Stimulated activated CD8-positive, alpha-beta memory T cell treated with anti-CD3 and anti-CD28 coated beads, Interleukin-7, amount 100 ng/mL, for 48 hours (primary cell): ENCODE measurements around the gene TTYH3.
A peak's percentile ranks its signal among the peaks of the same experiment; 100 is the strongest.
"Not testable (repeated sequence)": the region's sequence is repeated elsewhere in the genome, so short reads cannot be mapped to it uniquely, and the experiment has no call there.

Source experiments
- DNase-seq, 2 donors: peaks; one replicate each; pipeline ENCODE4 v3.0.0-alpha.2; 2020; ENCODE audit warnings: low read depth in 1 of 2; ENCODE audit errors: extremely low read depth in 1 of 2

TTYH3 gene

GRCh38 chr7:2680792-2681490, 49.2 kb downstream of the TTYH3 start:
- DNase-seq, result peak in 1 of 2 donors; percentile 30

- no peak for DNase-seq
Measured at GRCh38 chr7:2681929-2682799, 50.4 kb downstream of the TTYH3 start.

GRCh38 chr7:2684501-2684900, 52.7 kb downstream of the TTYH3 start:
- DNase-seq, result no peak

- no peak for DNase-seq
Measured at GRCh38 chr7:2686101-2686500, 54.3 kb downstream of the TTYH3 start.

- no peak for DNase-seq
Measured at GRCh38 chr7:2687338-2687869, 55.6 kb downstream of the TTYH3 start.

GRCh38 chr7:2687881-2688318, 56.1 kb downstream of the TTYH3 start, which contains the start of gene AMZ1:
Gene AMZ1 (plus strand): TSS chr7:2688202. CDS start chr7:2700452, 12,250 bp downstream.
- DNase-seq, result no peak

GRCh38 chr7:2688409-2689342, 56.9 kb downstream of the TTYH3 start:
- DNase-seq, result no peak

GRCh38 chr7:2689343-2689847, 57.6 kb downstream of the TTYH3 start:
- no peak for DNase-seq

- no peak for DNase-seq
Measured at GRCh38 chr7:2689951-2690705, 58.3 kb downstream of the TTYH3 start.

GRCh38 chr7:2691011-2691707, 59.4 kb downstream of the TTYH3 start:
- DNase-seq, result no peak

- not testable (repeated sequence) for DNase-seq
Measured at GRCh38 chr7:2691932-2692439, 60.2 kb downstream of the TTYH3 start.

GRCh38 chr7:2692543-2692942, 60.8 kb downstream of the TTYH3 start:
- DNase-seq, result no peak

- not testable (repeated sequence) for DNase-seq
Measured at GRCh38 chr7:2693420-2694121, 61.8 kb downstream of the TTYH3 start.

GRCh38 chr7:2694122-2694436, 62.3 kb downstream of the TTYH3 start:
- DNase-seq, result not testable (repeated sequence)

GRCh38 chr7:2698581-2699288, 66.9 kb downstream of the TTYH3 start:
- DNase-seq, result peak; percentile 71 to 72

GRCh38 chr7:2699289-2699620, 67.5 kb downstream of the TTYH3 start:
- no peak for DNase-seq

- DNase-seq, result no peak
Measured at GRCh38 chr7:2700141-2700850, 68.5 kb downstream of the TTYH3 start.
